ENCODE results near the gene PRM2. TPM values are rescaled to one million over a fixed set of nuclear protein-coding genes. Genes with fewer than 3 reads are reported as not detected.

The PRM2 gene
- total RNA-seq, 8 experiments from 2014 or later = 0.47 TPM; not detected in 7

GRCh38 chr16:11259655-11260595 is 16.4 kb downstream of the PRM2 start:
- 60 to 100% (median 85%) methylated on average over 1 to 8 of the region's 12 CpGs; no CpG with 5 or more reads in 2 of the 10 experiments for WGBS, 10 experiments
- in situ Hi-C loops (cut with MboI; ENCODE audit: low pct_unique_long_range_greater_than_20kb in 2 of 9, low sequenced_read_pairs in 9 of 9, unreplicated experiment in 9 of 9) = loop anchor here (10.0 to 25.0 kb wide), 2 partner anchors 295 to 298 kb away; no protein-coding TSS in a partner anchor
- Histone ChIP-seq H3K4me1 (replicated peaks in 1 of 2) (no peaks in the 10 kb centered on the region), H3K4me3 (no peak overlapping the region), H3K27ac (no peak overlapping the region)
- ATAC-seq (replicated peaks in 6 of 8) = no peak

- WGBS, 10 experiments = 19 to 91% (median 74%) methylated on average over 1 to 8 of the region's 15 CpGs; no CpG with 5 or more reads in 4 of the 10 experiments
- in situ Hi-C loops (cut with MboI; ENCODE audit: low pct_unique_long_range_greater_than_20kb in 2 of 9, low sequenced_read_pairs in 9 of 9, unreplicated experiment in 9 of 9) = loop anchor here (10.0 to 25.0 kb wide), 2 partner anchors 294 to 297 kb away; no protein-coding TSS in a partner anchor
- H3K4me3 ChIP-seq = no peak overlapping the region
- ATAC-seq (replicated peaks in 6 of 8) = no peak
- H3K27ac ChIP-seq = no peak overlapping the region
- peaks cover 2 to 3% of the 10 kb centered on the region in 2 donors for H3K4me1 ChIP-seq (replicated peaks in 1 of 2)
Measured at GRCh38 chr16:11258553-11259492, 17.5 kb downstream of the PRM2 start.

GRCh38 chr16:11257131-11257938 is 18.9 kb downstream of the PRM2 start:
- in situ Hi-C loops (cut with MboI; ENCODE audit: low pct_unique_long_range_greater_than_20kb in 2 of 9, low sequenced_read_pairs in 9 of 9, unreplicated experiment in 9 of 9) = loop anchor here (10.0 to 25.0 kb wide), 2 partner anchors 293 to 295 kb away; no protein-coding TSS in a partner anchor
- WGBS, 10 experiments = 33 to 92% (median 90%) methylated on average over 1 to 5 of the region's 21 CpGs; no CpG with 5 or more reads in 7 of the 10 experiments
- peaks cover 2 to 3% of the 10 kb centered on the region in 2 donors for H3K4me1 ChIP-seq (replicated peaks in 1 of 2)
- ATAC-seq (replicated peaks in 6 of 8) = peak; percentile 6 to 36 (median 17)
- no peak overlapping the region for H3K27ac ChIP-seq
- H3K4me3 ChIP-seq = peak overlapping the region in 3 of 5 donors; percentile 70 to 75 (median 73)

- Histone ChIP-seq H3K4me3 (peak overlapping the region; percentile 70 to 92 (median 75)), H3K4me1 (replicated peaks in 1 of 2) (peaks cover 2 to 6% of the 10 kb centered on the region in 2 donors), H3K27ac (peak overlapping the region in 1 of 2 donors; percentile 72)
- in situ Hi-C loops (cut with MboI; ENCODE audit: low pct_unique_long_range_greater_than_20kb in 2 of 9, low sequenced_read_pairs in 9 of 9, unreplicated experiment in 9 of 9) = loop anchor here (10.0 to 25.0 kb wide), 2 partner anchors 292 to 294 kb away; no protein-coding TSS in a partner anchor
- 0% methylated on average over 2 of the region's 32 CpGs; no CpG with 5 or more reads in 9 of the 10 experiments for WGBS, 10 experiments
- ATAC-seq (replicated peaks in 6 of 8) = peak; percentile 1 to 11 (median 4)
Measured at GRCh38 chr16:11256661-11257130, 19.6 kb downstream of the PRM2 start.

- WGBS, 10 experiments = 0% methylated on average over 1 to 2 of the region's 100 CpGs; no CpG with 5 or more reads in 8 of the 10 experiments
- in situ Hi-C loops (cut with MboI; ENCODE audit: low pct_unique_long_range_greater_than_20kb in 2 of 9, low sequenced_read_pairs in 9 of 9, unreplicated experiment in 9 of 9) = loop anchor here (10.0 to 25.0 kb wide), 2 partner anchors 291 to 294 kb away; no protein-coding TSS in a partner anchor
- ATAC-seq (replicated peaks in 6 of 8) = peak; percentile 53 to 84 (median 78)
- peak within 1 kb of the TSS; percentile 70 to 92 (median 75) for H3K4me3 ChIP-seq
- peak within 1 kb of the TSS; percentile 68 to 75 for H3K27ac ChIP-seq
- H3K4me1 ChIP-seq (replicated peaks in 1 of 2) = peaks cover 2 to 6% of the 10 kb centered on the region in 2 donors
Measured at GRCh38 chr16:11255737-11256660, 20.3 kb downstream of the PRM2 start, which contains the start of gene SOCS1. Gene SOCS1, minus strand, starts transcription at chr16:11256204. Its CDS starts 726 bp downstream, at chr16:11255478.

GRCh38 chr16:11254913-11255736 is 21.2 kb downstream of the PRM2 start:
- peak in 5 of 8 experiments; percentile 1 to 8 (median 6) for ATAC-seq (replicated peaks in 6 of 8)
- Histone ChIP-seq H3K27ac (peak overlapping the region in 1 of 2 donors; percentile 6), H3K4me1 (replicated peaks in 1 of 2) (peaks cover 2 to 6% of the 10 kb centered on the region in 2 donors), H3K4me3 (peak overlapping the region; percentile 70 to 92 (median 75))
- in situ Hi-C loops (cut with MboI; ENCODE audit: low pct_unique_long_range_greater_than_20kb in 2 of 9, low sequenced_read_pairs in 9 of 9, unreplicated experiment in 9 of 9) = loop anchor here (10.0 to 25.0 kb wide), 2 partner anchors 290 to 293 kb away; no protein-coding TSS in a partner anchor
- 0 to 5% (median 2%) methylated on average over 8 to 15 of the region's 105 CpGs; no CpG with 5 or more reads in 7 of the 10 experiments for WGBS, 10 experiments

GRCh38 chr16:11253995-11254912 is 22.0 kb downstream of the PRM2 start:
- Histone ChIP-seq H3K4me1 (replicated peaks in 1 of 2) (peaks cover 2 to 6% of the 10 kb centered on the region in 2 donors), H3K4me3 (peak overlapping the region; percentile 70 to 92 (median 75)), H3K27ac (no peak overlapping the region)
- in situ Hi-C loops (cut with MboI; ENCODE audit: low pct_unique_long_range_greater_than_20kb in 2 of 9, low sequenced_read_pairs in 9 of 9, unreplicated experiment in 9 of 9) = loop anchor here (10.0 to 25.0 kb wide), 2 partner anchors 289 to 292 kb away; no protein-coding TSS in a partner anchor
- ATAC-seq (replicated peaks in 6 of 8) = no peak
- 0 to 75% (median 47%) methylated on average over 5 to 16 of the region's 29 CpGs; no CpG with 5 or more reads in 2 of the 10 experiments for WGBS, 10 experiments

- in situ Hi-C loops (cut with MboI; ENCODE audit: low pct_unique_long_range_greater_than_20kb in 2 of 9, low sequenced_read_pairs in 9 of 9, unreplicated experiment in 9 of 9) = loop anchor here (10.0 to 25.0 kb wide), 2 partner anchors 289 to 291 kb away; no protein-coding TSS in a partner anchor
- WGBS, 10 experiments = 20 to 100% (median 83%) methylated on average over 1 to 3 of the region's 5 CpGs; no CpG with 5 or more reads in 5 of the 10 experiments
- ATAC-seq (replicated peaks in 6 of 8) = no peak
- Histone ChIP-seq H3K4me1 (replicated peaks in 1 of 2) (peaks cover 2 to 6% of the 10 kb centered on the region in 2 donors), H3K27ac (no peak overlapping the region), H3K4me3 (no peak overlapping the region)
Measured at GRCh38 chr16:11253009-11253994, 23.0 kb downstream of the PRM2 start.
